ENCODE results near the gene GCSH.

Gene GCSH

GRCh38 chr16:81101702-81102101 is 5.5 kb upstream of the GCSH start:
- DNase-seq (ENCODE audit: extremely low read depth, low read depth) = no peak
- H3K4me3 ChIP-seq (replicated peaks; ENCODE audit: low read depth, low read length) = no peak overlapping the region
- no peak for TF ChIP-seq CTCF (IDR thresholded peaks at IDR 0.05; ENCODE audit: low read depth, low read length, missing control alignments)

GRCh38 chr16:81099958-81100357 is 3.8 kb upstream of the GCSH start:
- no peak overlapping the region for H3K4me3 ChIP-seq (replicated peaks; ENCODE audit: low read depth, low read length)
- no peak for TF ChIP-seq CTCF (IDR thresholded peaks at IDR 0.05; ENCODE audit: low read depth, low read length, missing control alignments)

GRCh38 chr16:81097230-81097629 is 1.0 kb upstream of the GCSH start:
- DNase-seq (ENCODE audit: extremely low read depth, low read depth) = no peak
- no peak for TF ChIP-seq CTCF (IDR thresholded peaks at IDR 0.05; ENCODE audit: low read depth, low read length, missing control alignments)
- no peak overlapping the region for H3K4me3 ChIP-seq (replicated peaks; ENCODE audit: low read depth, low read length)

More at GRCh38 chr16:81099958-81100357, 3.8 kb upstream of the GCSH start:
- DNase-seq (ENCODE audit: extremely low read depth, low read depth) = no peak

GRCh38 chr16:81096715-81097208 is 567 bp upstream of the GCSH start:
- TF ChIP-seq CTCF (IDR thresholded peaks at IDR 0.05; ENCODE audit: low read depth, low read length, missing control alignments) = no peak
- 0 out of 2 replicates have a peak overlapping the region, but pooled peaks have one; percentile 3 for H3K4me3 ChIP-seq (replicated peaks; ENCODE audit: low read depth, low read length)
- no peak for DNase-seq (ENCODE audit: extremely low read depth, low read depth)

- DNase-seq (ENCODE audit: extremely low read depth, low read depth) = no peak
- no peak for TF ChIP-seq CTCF (IDR thresholded peaks at IDR 0.05; ENCODE audit: low read depth, low read length, missing control alignments)
- peak overlapping the region; percentile 87 for H3K4me3 ChIP-seq (replicated peaks; ENCODE audit: low read depth, low read length)
Observed at GRCh38 chr16:81095653-81095952, 592 bp downstream of the GCSH start.

- H3K4me3 ChIP-seq (replicated peaks; ENCODE audit: low read depth, low read length) = peak overlapping the region; percentile 87
- DNase-seq (ENCODE audit: extremely low read depth, low read depth) = no peak
- TF ChIP-seq CTCF (IDR thresholded peaks at IDR 0.05; ENCODE audit: low read depth, low read length, missing control alignments) = no peak
Observed at GRCh38 chr16:81094771-81095251, 1.4 kb downstream of the GCSH start.

- no peak overlapping the region for H3K4me3 ChIP-seq (replicated peaks; ENCODE audit: low read depth, low read length)
- TF ChIP-seq CTCF (IDR thresholded peaks at IDR 0.05; ENCODE audit: low read depth, low read length, missing control alignments) = no peak
- DNase-seq (ENCODE audit: extremely low read depth, low read depth) = no peak
Observed at GRCh38 chr16:81088836-81089235, 7.4 kb downstream of the GCSH start.

All from HFF-Myc (cell line).